ENCODE data around the gene SHISA8. TPM values are rescaled to one million over a fixed set of nuclear protein-coding genes. Genes with fewer than 3 reads are reported as not detected.
A peak's percentile ranks its signal among the peaks of the same experiment; 100 is the strongest.

The SHISA8 gene
- total and polyA plus RNA-seq, 4 experiments from 2014 or later, result not detected

- CTCF ChIA-PET (ENCODE audit: partially characterized antibody), result interaction anchor here (0.5 to 8.0 kb wide), 46 partner anchors 9 to 504 kb away, joined by 3 to 143 read pairs (median 4); partner anchors contain the start of genes CCDC134, MEI1, NDUFA6 and PMM1
- peak overlapping the region in 1 of 2 donors; percentile 41 for H3K4me3 ChIP-seq (ENCODE audit: low read length in 2 of 2)
- peaks cover 40% of the 10 kb centered on the region for H3K4me1 ChIP-seq (ENCODE audit: insufficient read depth, low read length)
- POLR2A ChIA-PET (ENCODE audit: partially characterized antibody), result interaction anchor here (0.7 to 6.4 kb wide), 50 partner anchors 9 to 989 kb away, joined by 3 to 223 read pairs (median 5); partner anchors contain the start of genes ACO2, CCDC134, DESI1 and MEI1
- H3K9me3 ChIP-seq (ENCODE audit: control insufficient read depth in 1 of 2, low read length in 2 of 2), result no peaks in the 10 kb centered on the region
- peak; percentile 86 to 90 (median 89) for DNase-seq
- no peaks in the 10 kb centered on the region for H3K27me3 ChIP-seq (ENCODE audit: insufficient read depth, low read length)
- Mint-ChIP-seq H3K9me3 (peaks cover 0 to 9% (median 0%) of the 10 kb centered on the region in 8 donors), H3K4me3 (peak overlapping the region; percentile 66 to 98 (median 92)), H3K4me1 (peaks cover 36 to 61% (median 44%) of the 10 kb centered on the region in 4 donors), H3K27me3 (no peaks in the 10 kb centered on the region), H3K36me3 (peaks cover 0 to 7% of the 10 kb centered on the region in 2 donors), H3K27ac (peak overlapping the region; percentile 98 to 100 (median 100))
- H3K36me3 ChIP-seq (ENCODE audit: insufficient read depth, low read length), result no peaks in the 10 kb centered on the region
- intact Hi-C loops (cut with micrococcal nuclease), result loop anchor here (1.0 to 5.0 kb wide), 12 partner anchors 15 to 474 kb away; partner anchors contain the start of genes ACO2, CCDC134, DESI1 and PHF5A
- peak overlapping the region; percentile 95 for H3K27ac ChIP-seq (ENCODE audit: low read depth, low read length)
Observed at GRCh38 chr22:41940832-41941765, 26.2 kb upstream of the SHISA8 start.

GRCh38 chr22:41939981-41940831 is 25.3 kb upstream of the SHISA8 start:
- peak overlapping the region in 1 of 2 donors; percentile 41 for H3K4me3 ChIP-seq (ENCODE audit: low read length in 2 of 2)
- peak; percentile 96 to 100 (median 99) for DNase-seq
- H3K27ac ChIP-seq (ENCODE audit: low read depth, low read length), result peak overlapping the region; percentile 95
- no peaks in the 10 kb centered on the region for H3K9me3 ChIP-seq (ENCODE audit: control insufficient read depth in 1 of 2, low read length in 2 of 2)
- ChIA-PET POLR2A (ENCODE audit: partially characterized antibody) (interaction anchor here (0.7 to 6.4 kb wide), 54 partner anchors 10 to 989 kb away, joined by 3 to 223 read pairs (median 5); partner anchors contain the start of genes ACO2, CCDC134, DESI1 and MEI1), CTCF (ENCODE audit: partially characterized antibody) (interaction anchor here (0.5 to 8.0 kb wide), 42 partner anchors 8 to 505 kb away, joined by 3 to 143 read pairs (median 5); partner anchors contain the start of genes CCDC134, MEI1, PMM1 and SNU13)
- Mint-ChIP-seq H3K4me1 (peaks cover 31 to 55% (median 40%) of the 10 kb centered on the region in 4 donors), H3K27me3 (no peaks in the 10 kb centered on the region), H3K4me3 (peak overlapping the region; percentile 78 to 98 (median 92)), H3K27ac (peak overlapping the region; percentile 98 to 100 (median 100)), H3K36me3 (peaks cover 0 to 7% of the 10 kb centered on the region in 2 donors), H3K9me3 (peaks cover 0 to 9% (median 0%) of the 10 kb centered on the region in 8 donors)
- H3K36me3 ChIP-seq (ENCODE audit: insufficient read depth, low read length), result no peaks in the 10 kb centered on the region
- no peaks in the 10 kb centered on the region for H3K27me3 ChIP-seq (ENCODE audit: insufficient read depth, low read length)
- intact Hi-C loops (cut with micrococcal nuclease), result loop anchor here (1.0 to 5.0 kb wide), 6 partner anchors 14 to 473 kb away; partner anchors contain the start of genes ACO2, DESI1, PHF5A and SNU13
- H3K4me1 ChIP-seq (ENCODE audit: insufficient read depth, low read length), result peaks cover 34% of the 10 kb centered on the region

DNA sequence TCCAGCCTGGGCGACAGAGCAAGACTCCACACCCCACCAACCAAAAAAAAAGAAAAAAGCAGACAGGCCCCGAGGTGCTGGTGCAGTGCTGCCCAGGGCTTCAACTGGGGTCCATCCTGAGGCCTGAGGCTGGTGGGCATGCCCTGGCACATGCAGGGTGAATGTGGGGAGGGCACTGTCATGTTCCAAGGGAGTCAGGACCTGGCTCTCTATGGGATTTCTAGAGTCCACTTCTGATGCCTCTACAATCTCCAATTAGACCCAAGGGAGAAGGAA is 22.0 kb upstream of the SHISA8 start:
- Mint-ChIP-seq H3K4me1 (peaks cover 31 to 47% (median 37%) of the 10 kb centered on the region in 4 donors), H3K9me3 (peaks cover 0 to 9% (median 0%) of the 10 kb centered on the region in 8 donors), H3K27ac (peak overlapping the region in 3 of 7 donors; percentile 15 to 98 (median 72)), H3K27me3 (no peaks in the 10 kb centered on the region), H3K36me3 (peaks cover 0 to 7% of the 10 kb centered on the region in 2 donors), H3K4me3 (peak overlapping the region in 1 of 8 donors; percentile 25)
- CTCF ChIA-PET (ENCODE audit: partially characterized antibody), result interaction anchor here (1.1 to 8.0 kb wide), 2 partner anchors 11 to 240 kb away, joined by 5 to 115 read pairs; partner anchors contain the start of gene TNFRSF13C
- H3K27me3 ChIP-seq (ENCODE audit: insufficient read depth, low read length), result no peaks in the 10 kb centered on the region
- H3K27ac ChIP-seq (ENCODE audit: low read depth, low read length), result no peak overlapping the region
- H3K4me3 ChIP-seq (ENCODE audit: low read length in 2 of 2), result no peak overlapping the region
- POLR2A ChIA-PET (ENCODE audit: partially characterized antibody), result interaction anchor here (1.0 to 6.4 kb wide), 4 partner anchors 11 to 136 kb away, joined by 4 to 223 read pairs (median 6); partner anchors contain the start of genes CCDC134, SREBF2 and TNFRSF13C
- H3K4me1 ChIP-seq (ENCODE audit: insufficient read depth, low read length), result peaks cover 34% of the 10 kb centered on the region
- no peak for DNase-seq
- intact Hi-C loops (cut with micrococcal nuclease), result no loop called here
- H3K36me3 ChIP-seq (ENCODE audit: insufficient read depth, low read length), result no peaks in the 10 kb centered on the region
- H3K9me3 ChIP-seq (ENCODE audit: control insufficient read depth in 1 of 2, low read length in 2 of 2), result no peaks in the 10 kb centered on the region

DNA sequence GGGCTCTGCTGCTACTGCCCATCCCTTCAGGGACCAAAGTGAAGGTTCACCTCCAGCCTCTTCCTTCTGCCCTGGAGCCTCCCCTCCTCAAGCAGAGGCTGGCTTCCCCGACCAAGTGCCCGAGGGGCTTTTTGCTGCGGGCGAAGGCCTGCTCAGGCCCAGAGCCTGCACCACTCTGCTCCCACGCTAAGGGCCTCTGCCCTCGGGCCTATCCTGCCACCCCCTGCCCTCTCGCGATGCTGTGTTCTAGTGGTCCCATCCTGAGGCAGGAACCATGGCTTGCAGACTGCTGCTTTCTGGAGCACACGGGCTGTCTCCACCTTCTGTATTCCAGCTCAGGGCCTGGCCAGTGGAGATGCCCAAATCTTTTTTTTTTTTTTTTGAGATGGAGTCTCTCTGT is 20.6 kb upstream of the SHISA8 start:
- peaks cover 23% of the 10 kb centered on the region for H3K4me1 ChIP-seq (ENCODE audit: insufficient read depth, low read length)
- Mint-ChIP-seq H3K27me3 (no peaks in the 10 kb centered on the region), H3K4me1 (peaks cover 20 to 34% (median 27%) of the 10 kb centered on the region in 4 donors), H3K9me3 (peaks cover 0 to 9% (median 0%) of the 10 kb centered on the region in 8 donors), H3K36me3 (peaks cover 0 to 5% of the 10 kb centered on the region in 2 donors), H3K27ac (peak overlapping the region in 2 of 7 donors; percentile 27 to 56), H3K4me3 (no peak overlapping the region)
- no peak for DNase-seq
- H3K36me3 ChIP-seq (ENCODE audit: insufficient read depth, low read length), result no peaks in the 10 kb centered on the region
- POLR2A ChIA-PET (ENCODE audit: partially characterized antibody), result interaction anchor here (1.5 to 6.4 kb wide), 3 partner anchors 9 to 16 kb away, joined by 5 to 223 read pairs (median 8); partner anchors contain the start of gene TNFRSF13C
- intact Hi-C loops (cut with micrococcal nuclease), result no loop called here
- H3K27me3 ChIP-seq (ENCODE audit: insufficient read depth, low read length), result no peaks in the 10 kb centered on the region
- H3K9me3 ChIP-seq (ENCODE audit: control insufficient read depth in 1 of 2, low read length in 2 of 2), result no peaks in the 10 kb centered on the region
- CTCF ChIA-PET (ENCODE audit: partially characterized antibody), result interaction anchor here (1.9 to 8.0 kb wide), 2 partner anchors 10 to 238 kb away, joined by 6 to 115 read pairs; partner anchors contain the start of gene TNFRSF13C
- no peak overlapping the region for H3K4me3 ChIP-seq (ENCODE audit: low read length in 2 of 2)
- no peak overlapping the region for H3K27ac ChIP-seq (ENCODE audit: low read depth, low read length)

DNA sequence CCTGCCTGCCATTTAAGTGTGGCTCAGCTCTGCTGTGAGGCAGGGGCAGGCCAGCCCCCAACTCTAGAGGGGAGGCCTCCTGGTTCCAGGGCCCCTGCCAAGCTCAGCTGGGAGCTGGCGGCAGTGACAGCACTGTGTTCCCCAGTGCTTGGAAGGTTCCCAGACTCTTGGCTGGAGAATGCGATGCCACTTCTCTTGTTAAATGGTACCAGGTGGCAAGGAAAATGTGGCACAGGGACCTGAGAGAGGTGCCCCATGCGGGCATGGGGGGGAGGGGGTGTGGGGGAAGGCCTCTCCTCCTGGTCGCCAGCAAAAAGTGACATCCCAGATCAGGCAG is 20.1 kb upstream of the SHISA8 start:
- Mint-ChIP-seq H3K4me1 (peaks cover 18 to 29% (median 23%) of the 10 kb centered on the region in 4 donors), H3K27ac (peak overlapping the region in 1 of 7 donors; percentile 53), H3K36me3 (peaks cover 0 to 2% of the 10 kb centered on the region in 2 donors), H3K4me3 (no peak overlapping the region), H3K9me3 (peaks cover 0 to 7% (median 0%) of the 10 kb centered on the region in 8 donors), H3K27me3 (no peaks in the 10 kb centered on the region)
- H3K4me3 ChIP-seq (ENCODE audit: low read length in 2 of 2), result no peak overlapping the region
- H3K9me3 ChIP-seq (ENCODE audit: control insufficient read depth in 1 of 2, low read length in 2 of 2), result no peaks in the 10 kb centered on the region
- no peak overlapping the region for H3K27ac ChIP-seq (ENCODE audit: low read depth, low read length)
- no peaks in the 10 kb centered on the region for H3K36me3 ChIP-seq (ENCODE audit: insufficient read depth, low read length)
- intact Hi-C loops (cut with micrococcal nuclease), result no loop called here
- no peak for DNase-seq
- H3K27me3 ChIP-seq (ENCODE audit: insufficient read depth, low read length), result no peaks in the 10 kb centered on the region
- H3K4me1 ChIP-seq (ENCODE audit: insufficient read depth, low read length), result peaks cover 21% of the 10 kb centered on the region
- ChIA-PET CTCF (ENCODE audit: partially characterized antibody) (interaction anchor here (0.8 to 8.0 kb wide), 3 partner anchors 9 to 238 kb away, joined by 3 to 115 read pairs (median 6); partner anchors contain the start of gene TNFRSF13C), POLR2A (ENCODE audit: partially characterized antibody) (interaction anchor here (1.1 to 1.7 kb wide), 3 partner anchors 9 to 154 kb away, joined by 4 to 8 read pairs (median 5); partner anchors contain the start of genes SREBF2 and TNFRSF13C)

DNA sequence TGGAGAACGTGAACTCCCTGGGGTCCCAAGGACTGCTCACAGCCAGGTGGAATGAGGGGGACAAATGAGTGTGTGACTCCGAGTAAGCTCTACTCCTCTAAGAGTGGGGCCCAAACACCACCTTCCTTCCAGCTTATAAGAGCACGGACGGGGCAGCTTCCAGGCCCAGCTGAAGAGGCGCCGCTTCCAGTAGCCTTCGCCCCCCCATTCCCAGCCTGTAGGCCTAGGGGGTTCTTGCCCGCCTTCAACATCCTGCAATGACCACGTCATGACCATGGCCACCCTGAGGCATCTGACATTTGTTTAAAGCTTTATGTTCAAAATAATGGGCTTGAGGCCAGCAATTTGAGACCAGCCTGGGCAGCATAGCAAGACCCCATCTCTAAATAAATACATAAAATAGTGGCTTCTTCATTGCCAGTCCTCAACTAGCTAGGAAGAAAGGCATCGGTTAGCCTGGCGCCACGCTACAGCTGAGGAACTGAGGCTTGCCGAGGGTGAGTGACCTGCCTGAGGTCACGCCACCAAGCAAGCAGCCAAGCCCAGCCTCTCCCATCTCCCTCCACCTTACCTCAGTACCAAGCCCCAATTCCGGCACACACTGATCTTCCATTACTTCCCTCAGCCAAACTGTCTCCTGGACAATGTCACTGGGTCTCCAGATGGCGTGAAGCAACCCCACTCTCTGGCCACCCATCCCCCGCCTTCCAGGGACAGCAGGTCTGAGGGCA is 19.6 kb upstream of the SHISA8 start:
- Mint-ChIP-seq H3K27ac (peak overlapping the region in 4 of 7 donors; percentile 12 to 66 (median 48)), H3K36me3 (no peaks in the 10 kb centered on the region), H3K4me3 (no peak overlapping the region), H3K4me1 (peaks cover 13 to 23% (median 18%) of the 10 kb centered on the region in 4 donors), H3K27me3 (no peaks in the 10 kb centered on the region), H3K9me3 (peaks cover 0 to 4% (median 0%) of the 10 kb centered on the region in 8 donors)
- H3K4me3 ChIP-seq (ENCODE audit: low read length in 2 of 2), result no peak overlapping the region
- H3K36me3 ChIP-seq (ENCODE audit: insufficient read depth, low read length), result no peaks in the 10 kb centered on the region
- ChIA-PET POLR2A (ENCODE audit: partially characterized antibody) (interaction anchor here (1.1 to 1.7 kb wide), 3 partner anchors 8 to 153 kb away, joined by 4 to 8 read pairs (median 5); partner anchors contain the start of genes SREBF2 and TNFRSF13C), CTCF (ENCODE audit: partially characterized antibody) (interaction anchor here (0.8 to 8.0 kb wide), 3 partner anchors 8 to 237 kb away, joined by 3 to 115 read pairs (median 6); partner anchors contain the start of gene TNFRSF13C)
- intact Hi-C loops (cut with micrococcal nuclease), result no loop called here
- no peak for DNase-seq
- peaks cover 19% of the 10 kb centered on the region for H3K4me1 ChIP-seq (ENCODE audit: insufficient read depth, low read length)
- no peak overlapping the region for H3K27ac ChIP-seq (ENCODE audit: low read depth, low read length)
- H3K27me3 ChIP-seq (ENCODE audit: insufficient read depth, low read length), result no peaks in the 10 kb centered on the region
- H3K9me3 ChIP-seq (ENCODE audit: control insufficient read depth in 1 of 2, low read length in 2 of 2), result no peaks in the 10 kb centered on the region
